ENCODE measurements around the gene THSD4. TPM values are rescaled to one million over a fixed set of nuclear protein-coding genes. Genes with fewer than 3 reads are reported as not detected.

Gene THSD4
- polyA plus RNA-seq, 2 of the 4 experiments (the other 2 are of a cell fraction), result 15.8 to 40.7 TPM

DNA sequence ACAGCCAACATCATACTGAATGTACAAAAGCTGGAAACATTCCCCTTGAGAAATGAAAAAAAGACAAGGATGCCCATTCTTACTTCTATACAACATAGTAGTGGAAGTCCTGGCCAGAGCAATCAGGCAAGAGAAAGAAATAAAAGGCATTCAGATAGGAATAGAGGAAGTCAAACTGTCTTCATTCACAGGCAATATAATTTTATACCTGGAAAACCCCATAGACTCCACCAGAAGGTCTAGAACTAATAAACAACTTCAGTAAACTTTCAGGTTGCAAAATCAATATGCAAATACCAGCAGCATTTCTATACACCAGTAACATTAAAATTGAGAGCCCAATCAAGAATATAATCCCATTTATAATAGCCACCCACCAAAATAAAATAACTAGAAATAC is 27.1 kb upstream of the THSD4 start:
- CTCF ChIA-PET, result interaction anchor here (0.8 kb wide), 1 partner anchor 342 kb away, joined by 3 read pairs; no protein-coding TSS in a partner anchor
- H3K4me2 ChIP-seq, result no peak overlapping the region
- DNase-seq (ENCODE audit: low read depth in 1 of 2, low spot score in 1 of 2) (no peak), FAIRE-seq (no peak), ATAC-seq (no peak)
- peaks cover 5% of the 10 kb centered on the region; the same call in 2 of the 3 replicates for H3K9me3 ChIP-seq
- no peak overlapping the region for H3K4me3 ChIP-seq
- 0 out of 3 replicates have a peak, but pooled peaks cover 4% of the 10 kb centered on the region for H3K4me1 ChIP-seq
- H3K27ac ChIP-seq, result no peak overlapping the region
- POLR2A ChIA-PET, result no interaction called here
- TF ChIP-seq EHMT2 (IDR thresholded peaks at IDR 0.05; ENCODE audit: low read depth), result no peak
- TF ChIP-seq, protein P1, sequence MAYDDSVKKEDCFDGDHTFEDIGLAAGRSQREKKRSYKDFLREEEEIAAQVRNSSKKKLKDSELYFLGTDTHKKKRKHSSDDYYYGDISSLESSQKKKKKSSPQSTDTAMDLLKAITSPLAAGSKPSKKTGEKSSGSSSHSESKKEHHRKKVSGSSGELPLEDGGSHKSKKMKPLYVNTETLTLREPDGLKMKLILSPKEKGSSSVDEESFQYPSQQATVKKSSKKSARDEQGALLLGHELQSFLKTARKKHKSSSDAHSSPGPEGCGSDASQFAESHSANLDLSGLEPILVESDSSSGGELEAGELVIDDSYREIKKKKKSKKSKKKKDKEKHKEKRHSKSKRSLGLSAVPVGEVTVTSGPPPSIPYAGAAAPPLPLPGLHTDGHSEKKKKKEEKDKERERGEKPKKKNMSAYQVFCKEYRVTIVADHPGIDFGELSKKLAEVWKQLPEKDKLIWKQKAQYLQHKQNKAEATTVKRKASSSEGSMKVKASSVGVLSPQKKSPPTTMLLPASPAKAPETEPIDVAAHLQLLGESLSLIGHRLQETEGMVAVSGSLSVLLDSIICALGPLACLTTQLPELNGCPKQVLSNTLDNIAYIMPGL (CRISPR knock-in tag; IDR thresholded peaks at IDR 0.05; ENCODE audit: borderline replicate concordance), result no peak
- no peak for TF ChIP-seq ZFP36 (IDR thresholded peaks at IDR 0.05; ENCODE audit: borderline replicate concordance, partially characterized antibody)
- no peak for TF ChIP-seq HDAC2 (IDR thresholded peaks at IDR 0.05)
- no peak for TF ChIP-seq MAFK (IDR thresholded peaks at IDR 0.05; ENCODE audit: partially characterized antibody)
- no peak for TF ChIP-seq RFX5 (IDR thresholded peaks at IDR 0.05)
- no peak for TF ChIP-seq HOXA7 (CRISPR knock-in tag; IDR thresholded peaks at IDR 0.05)
- TF ChIP-seq BHLHE40 (IDR thresholded peaks at IDR 0.05; ENCODE audit: low read depth, low read length), result no peak
- TF ChIP-seq EHF (CRISPR knock-in tag; IDR thresholded peaks at IDR 0.05), result no peak
- no peak for TF ChIP-seq ZC3H11A (IDR thresholded peaks at IDR 0.05)
- no peak for TF ChIP-seq CEBPB (IDR thresholded peaks at IDR 0.05)
- no peak for TF ChIP-seq ZSCAN20 (CRISPR knock-in tag; IDR thresholded peaks at IDR 0.05)

DNA sequence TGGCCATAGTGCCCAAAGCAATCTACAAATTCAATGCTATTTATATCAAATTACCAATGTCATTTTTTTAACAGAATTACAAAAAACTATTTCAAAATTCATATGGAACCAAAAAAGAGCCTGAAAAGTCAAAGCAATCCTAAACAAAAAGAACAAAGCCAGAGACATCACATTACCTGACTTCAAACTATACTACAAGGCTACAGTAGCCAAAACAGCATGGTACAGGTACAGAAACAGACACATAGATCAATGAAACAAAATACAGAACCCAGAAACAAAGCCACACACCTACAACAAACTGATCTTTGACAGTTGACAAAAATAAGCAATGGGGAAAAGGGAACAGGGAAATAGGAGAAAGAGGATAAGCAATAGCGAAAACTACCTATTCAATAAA is 26.6 kb upstream of the THSD4 start:
- FAIRE-seq (no peak), DNase-seq (ENCODE audit: low read depth in 1 of 2, low spot score in 1 of 2) (no peak), ATAC-seq (no peak)
- Histone ChIP-seq H3K9me3 (peaks cover 5% of the 10 kb centered on the region; the same call in 2 of the 3 replicates), H3K27ac (no peak overlapping the region), H3K4me3 (no peak overlapping the region), H3K4me1 (peaks cover 9% of the 10 kb centered on the region; the same call in 2 of the 3 replicates), H3K4me2 (no peak overlapping the region)
- no peak for TF ChIP-seq NFE2L2 (conservative IDR thresholded peaks at IDR 0.05; ENCODE audit: low read length)
- no peak for TF ChIP-seq RARB (CRISPR knock-in tag; IDR thresholded peaks at IDR 0.05)
- no peak for TF ChIP-seq ESRRA (IDR thresholded peaks at IDR 0.05; ENCODE audit: borderline replicate concordance, low read length)
- no peak for TF ChIP-seq RFX5 (IDR thresholded peaks at IDR 0.05)
- TF ChIP-seq MYC (IDR thresholded peaks at IDR 0.05; ENCODE audit: borderline replicate concordance, low read length), result no peak
- no peak for TF ChIP-seq SMC3 (IDR thresholded peaks at IDR 0.05)
- TF ChIP-seq, protein P2, sequence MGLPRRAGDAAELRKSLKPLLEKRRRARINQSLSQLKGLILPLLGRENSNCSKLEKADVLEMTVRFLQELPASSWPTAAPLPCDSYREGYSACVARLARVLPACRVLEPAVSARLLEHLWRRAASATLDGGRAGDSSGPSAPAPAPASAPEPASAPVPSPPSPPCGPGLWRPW (IDR thresholded peaks at IDR 0.05), result no peak
- TF ChIP-seq, protein P1 (CRISPR knock-in tag; IDR thresholded peaks at IDR 0.05; ENCODE audit: borderline replicate concordance), result no peak
- no peak for TF ChIP-seq GATA3 (IDR thresholded peaks at IDR 0.05; ENCODE audit: borderline replicate concordance)
- no peak for TF ChIP-seq CEBPB (IDR thresholded peaks at IDR 0.05)
- TF ChIP-seq JUNB (IDR thresholded peaks at IDR 0.05), result no peak
- WGBS (ENCODE audit: missing lambda C conversion rate), result 90% methylated on average over 1 of the region's 1 CpG
- ChIA-PET CTCF (interaction anchor here (0.8 kb wide), 1 partner anchor 342 kb away, joined by 3 read pairs; no protein-coding TSS in a partner anchor), POLR2A (no interaction called here)

DNA sequence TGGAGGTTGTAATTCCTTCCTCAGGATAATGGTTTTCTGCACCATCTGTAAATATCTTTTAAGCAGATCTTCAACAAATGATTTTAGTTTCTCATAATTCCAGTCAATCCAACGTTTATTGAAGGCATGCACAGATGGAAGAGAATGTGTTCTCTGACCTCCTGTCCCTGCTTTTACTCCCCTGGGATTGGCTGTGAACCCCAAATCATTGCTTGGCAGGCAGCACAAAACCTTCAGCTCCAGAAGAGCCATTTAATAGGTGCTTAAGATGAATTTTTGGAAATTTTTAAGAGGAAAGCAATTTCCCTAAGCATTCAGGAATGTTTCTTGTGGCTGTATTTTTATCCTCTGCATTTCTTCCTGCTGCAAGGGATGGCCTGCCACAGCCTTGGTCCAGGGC is 25.5 kb upstream of the THSD4 start:
- Histone ChIP-seq H3K4me1 (peaks cover 11% of the 10 kb centered on the region; the same call in 2 of the 3 replicates), H3K4me3 (no peak overlapping the region), H3K9me3 (peaks cover 5% of the 10 kb centered on the region; the same call in 2 of the 3 replicates), H3K4me2 (no peak overlapping the region), H3K27ac (no peak overlapping the region)
- POLR2A ChIA-PET, result no interaction called here
- 8% methylated on average over 1 of the region's 1 CpG for WGBS (ENCODE audit: missing lambda C conversion rate)
- CTCF ChIA-PET, result no interaction called here
- TF ChIP-seq RNF2 (IDR thresholded peaks at IDR 0.05; ENCODE audit: borderline replicate concordance, low read depth) (no peak), JUNB (IDR thresholded peaks at IDR 0.05) (no peak)
- ATAC-seq (no peak), FAIRE-seq (no peak), DNase-seq (ENCODE audit: low read depth in 1 of 2, low spot score in 1 of 2) (no peak)

Measured in A549 (cell line).